Raji (cell line): ENCODE measurements around the gene ZNF536.

Source experiments
- POLR2A ChIP-seq: IDR thresholded peaks from 2 replicates; pipeline ENCODE4 v1.6.1; 2011; ENCODE audit warnings: low read depth, low read length, control low read depth; ENCODE audit not compliant: insufficient read depth

The ZNF536 gene

GRCh38 chr19:30520735-30521479, 148.7 kb downstream of the ZNF536 start:
- TF ChIP-seq POLR2A: no peak

- TF ChIP-seq POLR2A: no peak
Observed at GRCh38 chr19:30521937-30522336, 149.8 kb downstream of the ZNF536 start.

- TF ChIP-seq POLR2A: no peak
Observed at GRCh38 chr19:30522341-30522740, 150.2 kb downstream of the ZNF536 start.

GRCh38 chr19:30523791-30524190, 151.6 kb downstream of the ZNF536 start:
- no peak for TF ChIP-seq POLR2A

- no peak for TF ChIP-seq POLR2A
Observed at GRCh38 chr19:30525383-30525782, 153.2 kb downstream of the ZNF536 start.

GRCh38 chr19:30528919-30529318, 156.7 kb downstream of the ZNF536 start:
- no peak for TF ChIP-seq POLR2A

- TF ChIP-seq POLR2A: no peak
Observed at GRCh38 chr19:30529876-30530275, 157.7 kb downstream of the ZNF536 start.

- TF ChIP-seq POLR2A: no peak
Observed at GRCh38 chr19:30530751-30531150, 158.6 kb downstream of the ZNF536 start.

GRCh38 chr19:30535011-30535410, 162.8 kb downstream of the ZNF536 start:
- no peak for TF ChIP-seq POLR2A

GRCh38 chr19:30536975-30537374, 164.8 kb downstream of the ZNF536 start:
- no peak for TF ChIP-seq POLR2A

- no peak for TF ChIP-seq POLR2A
Observed at GRCh38 chr19:30539315-30539714, 167.1 kb downstream of the ZNF536 start.

GRCh38 chr19:30539981-30540380, 167.8 kb downstream of the ZNF536 start:
- no peak for TF ChIP-seq POLR2A

GRCh38 chr19:30540761-30541160, 168.6 kb downstream of the ZNF536 start:
- no peak for TF ChIP-seq POLR2A

GRCh38 chr19:30541575-30541974, 169.4 kb downstream of the ZNF536 start:
- TF ChIP-seq POLR2A: no peak

- TF ChIP-seq POLR2A: no peak
Observed at GRCh38 chr19:30543243-30543945, 171.2 kb downstream of the ZNF536 start.

- TF ChIP-seq POLR2A: no peak
Observed at GRCh38 chr19:30545752-30546151, 173.6 kb downstream of the ZNF536 start.

- no peak for TF ChIP-seq POLR2A
Observed at GRCh38 chr19:30546332-30546731, 174.1 kb downstream of the ZNF536 start.

GRCh38 chr19:30547246-30547645, 175.1 kb downstream of the ZNF536 start:
- no peak for TF ChIP-seq POLR2A
